HG03558 (cell line): Measurements from ENCODE around the gene NEU2.
"Not testable (repeated sequence)": the region's sequence is repeated elsewhere in the genome, so short reads cannot be mapped to it uniquely, and the experiment has no call there.

Experiments
- ATAC-seq: cut with Tn5 transposase; IDR thresholded peaks from one replicate; pipeline ENCODE4 v1.9.1; 2021; ENCODE audit warnings: moderate number of reproducible peaks; ENCODE audit not compliant: unreplicated experiment; ENCODE audit errors: extremely low read depth

The NEU2 gene

DNA sequence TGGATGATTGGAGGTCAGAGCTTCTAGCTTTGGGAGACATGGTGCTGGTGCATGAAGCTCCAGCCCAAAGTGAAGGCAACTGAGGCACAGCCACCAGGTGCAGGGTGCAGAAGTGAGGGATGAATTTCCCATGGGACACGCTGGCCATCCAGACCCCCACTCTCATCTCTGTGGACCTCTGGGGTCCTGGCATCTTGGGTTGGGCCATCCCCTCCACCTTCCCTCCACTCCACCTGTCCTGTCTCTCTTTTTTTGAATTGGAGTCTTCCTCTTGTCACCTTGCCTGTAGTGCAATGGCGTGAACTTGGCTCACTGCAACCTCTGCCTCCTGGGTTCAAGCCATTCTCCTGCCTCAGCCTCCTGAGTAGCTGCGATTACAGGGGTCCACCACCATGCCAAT lies 22.8 kb upstream of the NEU2 start:
- no peak for ATAC-seq

DNA sequence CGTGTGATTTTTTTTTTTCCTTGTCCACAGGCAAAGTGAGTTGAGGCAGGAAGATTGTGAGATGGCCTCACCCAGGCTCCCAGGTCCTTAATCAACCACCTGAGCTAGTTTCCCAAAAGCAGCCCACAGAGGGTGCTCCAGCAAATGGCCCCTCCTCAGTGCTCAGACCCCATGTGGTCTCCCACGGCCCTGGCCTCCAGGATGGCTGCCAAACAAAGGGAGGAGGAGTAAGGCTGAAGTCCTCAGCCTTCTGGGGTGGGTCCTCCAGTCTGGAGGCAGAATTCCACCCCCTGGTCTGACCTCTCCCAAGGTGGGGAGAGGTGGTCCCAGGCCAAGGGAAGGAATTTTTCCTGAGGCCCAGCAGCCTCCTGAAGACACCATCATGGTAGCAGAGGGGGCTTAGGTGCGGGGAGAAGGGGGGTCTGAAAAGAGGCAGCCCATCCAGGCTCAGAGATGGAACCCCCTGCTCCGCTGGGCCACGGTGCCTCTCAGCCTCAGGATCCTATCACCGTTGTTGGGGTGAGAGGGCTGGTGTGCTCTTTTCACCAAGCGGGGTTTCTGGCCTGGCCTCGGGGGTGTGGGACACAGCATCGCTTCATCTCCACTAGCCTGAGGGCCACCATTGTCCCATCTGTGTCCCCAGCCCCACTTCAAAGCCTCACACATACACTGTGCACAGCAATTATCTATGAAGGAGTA lies 21.8 kb upstream of the NEU2 start:
- ATAC-seq = no peak

DNA sequence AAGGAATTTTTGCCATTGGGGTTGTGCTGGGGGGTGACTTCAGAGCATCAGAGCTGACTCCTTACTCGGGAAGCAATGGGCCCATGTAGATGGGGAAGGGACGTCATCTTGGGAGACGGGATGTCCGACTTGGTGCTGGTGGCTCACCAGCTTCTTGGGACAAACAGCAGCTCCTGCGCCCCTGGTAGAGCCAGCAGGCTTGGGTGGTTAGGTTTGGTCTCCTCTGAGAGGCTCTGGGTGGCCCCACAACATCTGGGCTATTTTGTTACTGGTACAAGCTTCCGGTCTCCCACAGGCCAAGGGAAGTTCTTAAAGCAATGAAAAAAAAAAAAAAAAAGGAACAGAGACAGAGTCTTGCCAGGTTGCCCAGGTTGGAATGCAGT lies 21.2 kb upstream of the NEU2 start:
- no peak for ATAC-seq

DNA sequence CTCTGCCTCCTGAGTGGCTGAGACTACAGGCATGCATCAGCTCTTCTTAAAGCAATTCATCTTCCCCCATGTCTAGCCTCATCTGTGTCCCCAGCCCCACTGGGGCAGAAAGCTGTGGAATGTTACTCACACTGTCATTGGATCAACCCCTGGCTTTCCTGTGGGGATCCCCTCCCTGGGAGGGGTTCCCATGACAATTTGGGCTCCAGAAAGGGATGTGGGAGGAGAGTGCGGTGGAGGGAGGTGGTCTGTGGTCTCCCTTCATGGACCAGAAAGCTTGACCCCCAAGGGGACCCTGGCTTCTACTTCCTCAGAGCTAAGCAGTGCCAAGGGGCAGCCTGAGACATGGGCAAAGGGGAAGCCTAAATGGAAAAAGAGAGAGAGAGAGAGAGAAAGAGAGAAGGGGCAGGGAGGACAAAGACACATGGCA lies 20.8 kb upstream of the NEU2 start:
- ATAC-seq = no peak

DNA sequence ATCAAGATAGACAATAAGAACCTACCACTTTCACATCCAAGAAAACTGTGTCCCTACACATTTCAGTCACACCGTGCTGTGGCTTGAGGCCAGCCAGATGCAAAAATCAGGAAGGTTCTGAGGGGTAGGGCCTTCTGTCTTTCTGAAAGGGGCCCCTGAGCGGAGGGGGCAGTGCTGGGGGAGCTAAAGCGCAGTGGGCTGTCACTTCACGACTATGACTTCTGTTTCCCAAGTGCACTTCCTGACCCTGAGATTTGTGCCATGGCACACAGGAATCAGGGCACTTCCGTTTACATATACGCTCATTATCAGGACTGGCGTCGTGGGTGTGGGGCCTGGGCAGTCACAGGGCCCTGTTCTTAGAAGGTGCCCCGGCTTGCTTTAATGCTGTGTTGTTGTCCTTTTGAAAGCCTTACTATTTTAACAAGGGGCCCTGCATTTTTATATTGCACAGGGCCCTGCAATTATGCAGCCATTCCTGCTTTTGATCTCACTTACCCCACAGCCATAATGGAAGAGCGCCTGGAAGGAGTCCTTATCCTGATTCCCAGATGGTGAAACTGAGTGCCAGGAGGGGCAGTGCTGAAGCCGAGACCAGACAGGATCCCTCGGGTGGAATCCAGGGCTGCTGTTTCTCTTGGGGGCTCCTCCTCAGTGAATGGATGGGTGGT lies 20.0 kb upstream of the NEU2 start:
- ATAC-seq = no peak

DNA sequence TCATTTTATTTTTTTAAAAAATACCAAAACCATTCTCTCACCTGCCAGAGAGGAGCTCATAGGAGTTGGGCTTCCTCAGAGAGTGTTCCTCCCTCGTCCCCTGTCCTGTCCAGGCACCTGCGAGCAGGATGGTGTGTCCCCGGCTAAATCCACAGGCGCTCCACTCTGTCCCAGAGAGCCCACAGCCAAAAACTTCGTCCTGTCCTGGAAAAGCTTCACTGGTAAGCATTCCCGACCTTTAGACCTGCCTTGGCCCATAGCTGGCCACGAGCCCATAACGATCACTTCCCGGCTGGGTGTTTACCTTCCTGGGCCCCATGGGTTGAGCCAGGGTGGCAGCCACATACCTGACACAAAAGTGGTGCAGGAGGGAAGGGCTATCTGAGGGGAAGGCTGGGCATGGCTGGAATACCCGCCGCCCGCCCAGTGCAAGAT lies 19.4 kb upstream of the NEU2 start, which contains the start of gene NGEF:
Gene NGEF, minus strand, starts transcription at position 230 of the 435 bp plus-strand sequence. CDS start 38,366 bp downstream, outside the sequence.
- no peak for ATAC-seq

DNA sequence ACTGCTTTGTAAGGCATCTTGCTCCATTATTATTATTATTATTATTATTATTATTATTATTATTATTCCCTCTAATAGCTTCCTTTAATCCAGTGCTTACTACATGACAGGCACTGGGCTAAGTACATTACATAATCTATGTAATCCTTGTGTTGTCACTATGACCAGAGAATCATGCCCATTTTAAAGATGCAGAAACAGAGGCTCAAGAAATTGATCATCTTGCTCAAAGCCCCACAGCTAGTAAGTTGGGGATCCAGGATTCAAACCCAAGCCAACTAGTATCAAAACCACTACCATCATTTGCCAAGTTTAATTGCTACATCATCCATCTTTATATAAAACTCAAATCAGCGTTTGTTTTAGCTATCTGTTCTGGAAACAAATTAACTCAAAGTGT lies 18.8 kb upstream of the NEU2 start:
- no peak for ATAC-seq

DNA sequence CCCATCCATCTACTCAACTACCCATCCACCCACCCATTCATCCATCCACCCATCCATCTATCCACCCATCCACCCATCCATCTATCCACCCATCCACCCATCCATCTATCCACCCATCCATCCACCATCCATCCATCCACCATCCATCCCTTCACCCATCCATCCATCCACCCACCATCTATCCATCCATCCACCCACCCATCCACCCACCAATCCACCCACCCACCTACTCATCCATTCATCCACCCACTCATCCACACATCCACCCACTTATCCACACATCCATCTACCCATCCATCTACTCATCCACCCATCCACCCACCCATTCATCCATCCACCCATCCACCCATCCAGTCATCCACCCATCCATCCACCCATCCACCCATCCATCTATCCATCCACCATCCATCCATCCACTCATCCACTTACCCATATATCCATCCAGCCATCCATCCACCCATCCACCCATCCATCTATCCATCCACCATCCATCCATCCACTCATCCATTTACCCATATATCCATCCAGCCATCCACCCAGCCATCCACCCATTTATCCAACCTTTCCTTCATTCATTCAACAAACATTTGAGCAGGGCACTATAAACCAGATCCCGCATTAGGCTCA lies 17.3 kb upstream of the NEU2 start:
- ATAC-seq = no peak

DNA sequence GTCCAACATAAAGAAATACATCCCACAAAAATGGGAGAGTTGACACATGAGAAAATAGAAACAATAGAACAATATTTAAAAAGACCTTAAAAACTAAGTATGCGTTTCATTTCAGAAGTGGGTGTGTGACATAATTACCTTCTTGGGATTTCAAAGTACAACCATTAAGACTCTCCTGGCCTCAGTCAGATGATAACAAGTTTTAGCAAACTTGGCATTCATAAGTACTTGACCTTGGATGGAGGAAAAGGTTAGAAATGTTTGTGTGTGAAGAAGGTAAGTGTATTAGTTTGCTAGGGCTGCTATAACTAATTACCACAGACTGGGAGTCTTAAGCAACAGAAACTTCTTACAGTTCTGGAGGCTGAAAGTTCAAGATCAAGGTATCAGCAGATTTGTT lies 14.5 kb upstream of the NEU2 start:
- no peak for ATAC-seq

DNA sequence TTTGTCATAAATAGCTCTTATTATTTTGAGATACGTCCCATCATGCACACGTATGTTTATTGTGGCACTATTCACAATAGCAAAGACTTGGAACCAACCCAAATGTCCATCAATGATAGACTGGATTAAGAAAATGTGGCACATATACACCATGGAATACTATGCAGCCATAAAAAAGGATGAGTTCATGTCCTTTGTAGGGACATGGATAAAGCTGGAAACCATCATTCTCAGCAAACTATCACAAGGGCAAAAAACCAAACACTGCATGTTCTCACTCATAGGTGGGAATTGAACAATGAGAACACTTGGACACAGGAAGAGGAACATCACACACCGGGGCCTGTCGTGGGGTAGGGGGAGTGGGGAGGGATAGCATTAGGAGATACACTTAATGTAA lies 12.9 kb upstream of the NEU2 start:
- ATAC-seq = not testable (repeated sequence)

DNA sequence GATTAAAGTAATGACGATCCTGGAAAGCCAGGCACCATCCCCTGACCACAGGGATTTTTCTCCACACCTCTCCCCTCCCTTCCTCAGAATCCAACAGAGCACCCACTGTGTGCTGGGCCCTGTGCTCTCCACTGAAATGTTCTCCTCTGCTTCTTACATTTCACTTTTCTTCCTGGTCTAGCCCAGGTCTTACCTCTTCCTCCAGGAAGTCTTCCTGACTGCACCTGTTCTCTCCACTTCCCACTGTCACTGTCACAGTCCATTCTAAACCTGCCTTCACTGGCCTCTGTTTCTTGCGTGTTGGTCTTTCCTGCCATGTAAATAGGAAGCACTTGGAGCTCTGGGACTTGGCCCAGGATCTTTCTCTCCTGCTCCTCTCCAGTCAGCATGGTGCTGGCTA lies 12.0 kb upstream of the NEU2 start:
- ATAC-seq = no peak

DNA sequence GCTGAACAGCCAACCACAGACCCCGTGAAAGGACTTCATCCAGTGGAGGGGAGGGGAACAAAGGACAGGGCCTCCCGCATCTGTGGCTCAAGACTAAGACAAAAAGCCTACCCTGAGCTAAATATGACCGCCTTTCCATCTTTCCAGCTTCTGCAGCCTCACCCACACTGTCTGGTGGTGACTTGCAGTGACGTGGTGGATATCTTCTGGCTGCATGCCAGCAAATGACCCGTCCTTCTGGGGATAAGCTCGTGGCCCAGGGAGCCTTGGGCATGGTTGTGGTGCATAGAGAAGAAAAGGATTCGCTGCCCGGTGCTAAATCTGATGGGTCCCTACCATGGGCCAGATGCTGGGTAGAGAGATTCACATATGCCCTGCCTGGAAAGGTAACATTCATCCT lies 10.7 kb upstream of the NEU2 start:
- no peak for ATAC-seq

DNA sequence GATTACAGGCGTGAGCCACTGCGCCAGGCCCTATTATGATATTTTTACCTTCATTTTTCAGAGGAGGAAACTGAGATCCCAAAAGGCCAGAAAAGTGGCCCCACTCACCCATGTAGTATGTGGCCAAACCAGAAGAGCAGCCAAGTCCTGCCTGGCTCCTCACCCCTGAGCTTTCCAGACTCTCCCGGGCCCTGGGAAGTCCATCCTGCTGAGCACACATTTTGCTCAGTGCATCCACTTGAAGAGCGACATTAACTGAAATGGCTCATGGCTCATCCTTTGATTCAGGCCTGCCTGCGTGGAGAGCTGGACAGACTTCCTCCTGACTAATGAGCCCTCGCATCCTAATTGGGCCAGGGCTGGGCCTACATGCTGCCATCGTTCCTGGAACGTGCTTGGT lies 9.9 kb upstream of the NEU2 start:
- no peak for ATAC-seq

DNA sequence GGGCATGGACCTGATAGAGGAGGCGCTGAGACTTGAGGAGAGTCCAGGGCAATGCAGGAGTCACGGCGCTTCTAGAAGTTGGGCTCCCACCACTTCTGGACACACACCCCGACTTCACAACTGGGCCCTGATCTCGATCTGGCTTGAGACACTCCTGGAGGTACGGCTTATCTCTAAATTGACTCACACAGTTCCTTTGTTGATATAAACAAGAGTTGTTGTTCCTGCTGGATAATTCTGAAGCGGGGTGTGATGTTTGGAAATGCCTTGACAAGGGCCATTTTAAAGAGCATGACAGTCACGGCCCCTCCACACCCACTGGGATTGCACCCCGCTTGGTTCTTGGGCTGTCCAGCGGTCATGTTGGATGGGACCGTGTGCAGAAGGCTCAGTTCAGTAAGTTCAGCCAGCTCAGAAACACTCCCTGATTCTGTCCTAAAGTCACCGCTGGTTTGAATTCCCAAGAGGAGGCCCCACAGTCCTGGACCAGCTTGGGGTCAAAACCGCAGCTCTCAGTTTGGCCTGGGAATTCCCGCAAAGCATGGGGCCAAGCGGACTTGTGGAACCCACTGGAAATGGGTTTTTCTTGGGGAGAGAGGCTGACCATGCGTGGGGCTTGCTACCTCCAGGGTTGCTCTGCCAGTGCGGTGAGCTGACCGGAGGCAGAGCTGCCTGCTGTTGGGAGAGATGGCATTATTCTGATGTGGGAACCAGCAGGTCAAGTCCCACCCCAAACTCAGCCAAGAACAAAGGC lies 9.3 kb upstream of the NEU2 start:
- ATAC-seq = no peak

DNA sequence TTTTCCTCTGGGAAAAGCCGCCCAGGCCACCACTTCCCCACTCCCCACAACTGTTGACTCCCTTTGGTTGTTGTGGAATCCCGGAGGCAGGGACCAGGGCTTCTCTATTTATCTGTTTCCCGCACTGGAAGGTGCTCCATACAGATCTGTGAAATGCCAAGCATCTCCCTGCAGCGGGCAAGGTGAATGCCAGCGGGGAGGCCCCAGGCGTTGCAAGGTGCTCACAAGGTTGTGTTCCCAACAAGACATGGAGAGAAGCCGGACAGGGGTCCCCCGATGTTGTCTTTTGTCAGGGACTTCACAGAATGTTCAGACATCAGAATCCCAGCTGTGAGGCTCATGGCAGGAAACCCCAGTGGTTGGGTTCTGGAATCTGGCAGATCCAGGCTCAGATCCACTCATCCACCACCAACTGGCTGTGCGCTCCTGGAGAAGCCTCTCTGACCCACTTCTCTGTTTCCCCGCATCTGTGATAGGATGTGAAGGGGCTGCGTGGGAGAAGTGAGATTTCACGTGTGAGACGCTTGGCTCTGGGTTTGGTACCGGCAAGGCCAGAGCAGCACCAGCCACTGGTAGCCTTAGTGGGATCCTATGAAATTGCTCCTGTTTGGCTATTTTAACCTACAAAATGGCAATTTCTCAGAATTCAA lies 8.6 kb upstream of the NEU2 start:
- no peak for ATAC-seq

DNA sequence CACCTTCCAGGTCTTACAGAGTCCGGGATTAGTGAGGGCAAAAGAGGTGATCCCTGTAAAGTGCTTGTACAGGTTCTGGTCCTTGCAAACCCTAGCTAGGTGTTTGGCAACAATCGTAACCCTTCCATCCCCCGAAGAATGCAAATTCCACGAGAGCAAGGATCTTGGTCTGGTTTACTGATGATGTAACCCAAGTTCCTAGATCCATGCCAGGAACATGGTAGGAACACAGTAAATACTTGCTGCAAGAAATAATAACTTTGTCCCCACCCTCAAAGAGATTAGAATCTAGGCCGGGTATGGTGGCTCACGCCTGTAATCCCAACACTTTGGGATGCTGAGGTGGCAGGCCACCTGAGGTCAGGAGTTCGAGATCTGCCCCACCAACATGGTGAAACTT lies 6.8 kb upstream of the NEU2 start:
- ATAC-seq = no peak

DNA sequence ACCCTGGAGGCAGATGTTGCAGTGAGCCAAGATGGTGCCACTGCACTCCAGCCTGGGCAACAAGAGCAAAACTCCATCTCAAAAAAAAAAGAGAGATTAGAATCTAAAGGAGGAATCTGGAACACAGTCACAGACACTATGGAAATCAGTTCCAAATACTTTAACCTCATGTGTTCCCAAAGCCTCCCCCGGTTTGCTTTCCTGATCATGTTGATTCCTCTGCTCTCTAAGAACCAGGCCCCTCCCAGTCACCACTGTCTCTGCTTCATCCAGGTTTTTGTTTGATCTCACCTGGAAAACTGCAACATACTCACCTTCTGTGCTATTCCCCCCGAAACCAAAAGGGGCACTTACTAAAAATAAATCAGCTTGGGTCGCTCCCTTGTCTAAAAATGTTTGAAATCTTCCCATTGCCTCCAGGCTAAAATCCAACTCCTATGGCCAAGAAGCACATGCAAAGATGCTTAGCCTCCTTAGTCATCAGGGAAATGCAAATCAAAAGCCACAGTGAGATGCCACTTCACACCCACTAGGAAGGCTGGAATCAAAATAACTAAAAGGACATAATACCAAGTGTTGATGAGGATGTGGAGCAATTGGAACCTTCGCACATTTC lies 6.2 kb upstream of the NEU2 start:
- ATAC-seq = no peak

DNA sequence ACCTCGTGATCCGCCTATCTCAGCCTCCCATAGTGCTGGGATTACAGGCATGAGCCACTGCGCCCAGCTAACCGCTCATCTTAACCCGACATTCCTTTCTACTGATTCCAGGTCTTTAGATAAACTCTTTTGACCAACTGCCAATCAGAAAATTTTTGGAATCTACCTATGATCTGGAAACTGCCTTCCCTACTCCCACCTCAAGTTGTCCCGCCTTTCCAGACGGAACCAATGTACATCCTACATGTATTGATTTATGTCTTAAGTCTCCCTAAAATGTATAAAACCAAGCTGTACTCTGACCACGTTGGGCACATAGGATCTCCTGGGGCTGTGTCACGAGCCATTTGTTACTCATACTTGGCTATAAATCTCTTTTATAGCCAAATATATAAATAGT lies 3.2 kb upstream of the NEU2 start:
- no peak for ATAC-seq

DNA sequence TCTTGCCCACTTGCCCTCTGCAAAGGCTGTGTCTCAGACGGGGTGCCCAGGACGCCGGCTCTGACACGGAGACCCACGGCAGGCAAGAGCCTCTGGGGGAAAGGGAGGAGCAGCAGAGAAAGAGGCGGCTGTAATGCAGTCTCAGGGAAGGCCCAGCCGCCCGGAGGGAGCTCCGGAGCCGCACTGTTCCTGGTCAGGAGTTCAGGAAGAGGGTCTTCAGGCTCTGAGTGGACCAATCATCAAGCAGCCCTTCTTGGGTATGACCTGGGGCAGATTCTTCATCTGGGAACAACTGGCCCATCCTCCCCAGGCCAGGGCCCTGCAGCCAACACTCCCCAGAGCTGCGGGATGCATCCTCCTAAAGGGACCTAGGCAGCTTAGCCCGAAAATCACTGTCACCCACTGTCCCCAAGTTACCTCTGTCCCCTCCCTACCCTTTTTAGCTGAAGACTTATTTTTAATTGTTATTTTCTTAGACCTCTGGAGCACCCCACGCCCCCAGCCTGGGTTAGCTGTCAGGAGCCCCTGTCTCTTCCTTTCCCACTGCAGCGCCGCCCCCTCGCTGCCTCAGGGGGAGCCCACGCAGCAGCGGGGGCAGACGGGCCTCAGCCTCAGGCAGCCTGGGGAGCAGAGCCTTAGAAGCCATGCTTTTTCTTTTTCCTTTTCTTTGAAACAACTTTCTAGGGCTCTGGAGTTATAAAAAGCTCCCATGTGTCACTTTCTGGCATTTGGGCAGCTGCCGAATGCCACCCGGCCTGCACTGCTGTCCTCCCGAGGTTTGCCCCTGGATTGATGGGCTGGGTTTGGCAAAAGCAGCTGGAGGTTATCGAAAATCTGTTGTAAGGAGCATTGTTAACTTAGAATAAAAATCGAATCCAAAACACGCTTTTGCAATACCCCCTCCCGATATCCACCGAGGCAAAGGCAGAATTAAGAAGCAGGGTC lies 644 bp upstream of the NEU2 start:
- ATAC-seq = no peak
